OCI-LY3 (cell line): ENCODE measurements around the gene DLG1.

Source experiments
- EZH2phosphoT487 ChIP-seq: fragments of 200-600 bp; shearing (Covaris generic); IDR thresholded peaks from 2 replicates; pipeline ENCODE4 v1.6.1; 2018; ENCODE audit warnings: antibody characterized with exemption, mixed run types, low read depth
- TF ChIP-seq, protein P1 (sequence below): fragments of 200-600, 300-600 bp; sonication (generic); IDR thresholded peaks from 2 replicates; pipeline ENCODE4 v1.5.1; 2014; ENCODE audit warnings: antibody characterized with exemption, low read length, low read depth

DNA sequence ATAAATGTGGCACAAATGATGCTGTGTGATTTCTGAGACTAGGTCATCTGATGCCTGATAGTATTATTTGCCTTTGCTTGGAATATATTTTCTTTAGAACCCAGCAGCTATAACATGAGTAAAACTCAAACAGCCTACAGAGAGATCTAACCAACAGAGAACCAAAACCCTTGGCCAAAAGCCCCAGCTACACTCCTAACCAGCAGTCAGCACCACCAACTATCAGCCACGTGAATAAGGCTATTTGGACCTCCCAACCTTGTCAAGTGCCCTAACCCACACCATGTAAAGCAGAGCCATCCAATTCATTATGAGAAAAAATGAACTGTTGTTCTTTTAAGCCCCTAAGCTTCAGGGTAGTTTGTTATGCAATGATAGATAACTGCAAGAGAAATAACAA, 154.2 kb downstream of the DLG1 start:
- TF ChIP-seq, protein P1, sequence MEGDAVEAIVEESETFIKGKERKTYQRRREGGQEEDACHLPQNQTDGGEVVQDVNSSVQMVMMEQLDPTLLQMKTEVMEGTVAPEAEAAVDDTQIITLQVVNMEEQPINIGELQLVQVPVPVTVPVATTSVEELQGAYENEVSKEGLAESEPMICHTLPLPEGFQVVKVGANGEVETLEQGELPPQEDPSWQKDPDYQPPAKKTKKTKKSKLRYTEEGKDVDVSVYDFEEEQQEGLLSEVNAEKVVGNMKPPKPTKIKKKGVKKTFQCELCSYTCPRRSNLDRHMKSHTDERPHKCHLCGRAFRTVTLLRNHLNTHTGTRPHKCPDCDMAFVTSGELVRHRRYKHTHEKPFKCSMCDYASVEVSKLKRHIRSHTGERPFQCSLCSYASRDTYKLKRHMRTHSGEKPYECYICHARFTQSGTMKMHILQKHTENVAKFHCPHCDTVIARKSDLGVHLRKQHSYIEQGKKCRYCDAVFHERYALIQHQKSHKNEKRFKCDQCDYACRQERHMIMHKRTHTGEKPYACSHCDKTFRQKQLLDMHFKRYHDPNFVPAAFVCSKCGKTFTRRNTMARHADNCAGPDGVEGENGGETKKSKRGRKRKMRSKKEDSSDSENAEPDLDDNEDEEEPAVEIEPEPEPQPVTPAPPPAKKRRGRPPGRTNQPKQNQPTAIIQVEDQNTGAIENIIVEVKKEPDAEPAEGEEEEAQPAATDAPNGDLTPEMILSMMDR: no peak
- no peak for TF ChIP-seq EZH2phosphoT487
